WTC11 (cell line): ENCODE results near the gene SYT8. TPM values are rescaled to one million over a fixed set of nuclear protein-coding genes. Genes with fewer than 3 reads are reported as not detected.

Experiments used
- ATAC-seq: fragments of 200-7000 bp; cut with Tn5 transposase; 2 replicates; pipeline ENCODE4 v1.10.0; 2021; ENCODE audit warnings: mild to moderate bottlenecking, moderate library complexity
- CTCF ChIA-PET: fragments of 300-600 bp; sonication (Branson Sonifier 250); formaldehyde crosslinking; loops from one replicate; lab custom pipeline; 2021; ENCODE audit warnings: antibody characterized with exemption; lab: Charles Lee
- POLR2A ChIA-PET: fragments of 350-600 bp; sonication (Branson Sonifier 250); formaldehyde crosslinking; loops from one replicate; lab custom pipeline; 2021; ENCODE audit warnings: antibody characterized with exemption; lab: Charles Lee
- DNase-seq: peaks from one replicate; pipeline ENCODE4 v3.0.0; 2021; ENCODE audit warnings: low spot score
- H3K27ac Mint-ChIP-seq: 2 replicates; pipeline ENCODE4 v1.8.0; 2021; ENCODE audit warnings: mixed read lengths
- H3K27me3 Mint-ChIP-seq: 2 replicates; pipeline ENCODE4 v1.8.0; 2021; ENCODE audit warnings: low read depth, mild to moderate bottlenecking, moderate library complexity, mixed read lengths
- H3K36me3 Mint-ChIP-seq: 2 replicates; pipeline ENCODE4 v1.8.0; 2021; ENCODE audit warnings: mixed read lengths
- H3K4me1 Mint-ChIP-seq: 2 replicates; pipeline ENCODE4 v1.8.0; 2022; ENCODE audit warnings: mixed read lengths
- H3K4me3 Mint-ChIP-seq: 2 replicates; pipeline ENCODE4 v1.8.0; 2021; ENCODE audit warnings: mild to moderate bottlenecking, moderate library complexity, mixed read lengths
- H3K9me3 Mint-ChIP-seq: 2 replicates; pipeline ENCODE4 v1.8.0; 2021; ENCODE audit warnings: mixed read lengths
- CREM ChIP-seq: sonication (generic); formaldehyde crosslinking; IDR thresholded peaks from 2 replicates; pipeline ENCODE4 v1.8.1; 2022; ENCODE audit warnings: mild to moderate bottlenecking, missing genetic modification reagents, moderate library complexity
- GABPB1 ChIP-seq: sonication (generic); formaldehyde crosslinking; IDR thresholded peaks from 2 replicates; pipeline ENCODE4 v1.8.1; 2023; ENCODE audit warnings: mild to moderate bottlenecking, missing genetic modification reagents
- GTF2I ChIP-seq: fragments of 250-450 bp; sonication (Bioruptor Pico); conservative IDR thresholded peaks from 2 replicates; pipeline ENCODE4 v1.4.0; 2021; ENCODE audit warnings: mild to moderate bottlenecking
- HMGA2 ChIP-seq: fragments of 250-450 bp; sonication (Bioruptor Pico); IDR thresholded peaks from 2 replicates; pipeline ENCODE4 v1.4.0; 2021; ENCODE audit warnings: mild to moderate bottlenecking, moderate library complexity
- KAT7 ChIP-seq: sonication (generic); formaldehyde crosslinking; IDR thresholded peaks from 2 replicates; pipeline ENCODE4 v1.8.1; 2023; ENCODE audit warnings: missing genetic modification reagents, mild to moderate bottlenecking, borderline replicate concordance
- TCF7 ChIP-seq: sonication (generic); formaldehyde crosslinking; IDR thresholded peaks from 2 replicates; pipeline ENCODE4 v1.8.0; 2022; ENCODE audit warnings: mild to moderate bottlenecking, low read depth, missing genetic modification reagents, moderate library complexity
- ZNF317 ChIP-seq: sonication (generic); formaldehyde crosslinking; IDR thresholded peaks from 2 replicates; pipeline ENCODE4 v1.8.1; 2023; ENCODE audit warnings: low read depth, mild to moderate bottlenecking, moderate library complexity, missing genetic modification reagents, borderline replicate concordance
- ZNF671 ChIP-seq: fragments of 250-450 bp; sonication (Bioruptor Pico); IDR thresholded peaks from 2 replicates; pipeline ENCODE4 v1.8.0; 2021; ENCODE audit warnings: mild to moderate bottlenecking
- total RNA-seq: library from RNA; stranded (reverse); gene quantifications from 3 replicates; pipeline ENCODE4 v1.2.3, GENCODE V29; 2021
- TF ChIP-seq, protein P1 (sequence below): sonication (generic); formaldehyde crosslinking; IDR thresholded peaks from 2 replicates; pipeline ENCODE4 v1.8.1; 2023; ENCODE audit warnings: mild to moderate bottlenecking, missing genetic modification reagents, moderate library complexity
- TF ChIP-seq, protein P2 (sequence below): sonication (generic); formaldehyde crosslinking; conservative IDR thresholded peaks from 2 replicates; pipeline ENCODE4 v1.8.1; 2023; ENCODE audit warnings: mild to moderate bottlenecking, low read depth, missing genetic modification reagents, moderate library complexity
- TF ChIP-seq, protein P3 (sequence below): sonication (generic); formaldehyde crosslinking; IDR thresholded peaks from 2 replicates; pipeline ENCODE4 v1.8.0; 2022; ENCODE audit warnings: mild to moderate bottlenecking, missing genetic modification reagents
- TF ChIP-seq, protein P4 (sequence below): fragments of 250-450 bp; sonication (Bioruptor Pico); IDR thresholded peaks from 2 replicates; pipeline ENCODE4 v1.9.0; 2021; ENCODE audit warnings: mild to moderate bottlenecking, borderline replicate concordance
- TF ChIP-seq, protein P5 (sequence below): sonication (generic); formaldehyde crosslinking; IDR thresholded peaks from 2 replicates; pipeline ENCODE4 v1.8.1; 2023; ENCODE audit warnings: mild to moderate bottlenecking, missing genetic modification reagents, moderate library complexity
- TF ChIP-seq, protein P6 (sequence below): sonication (generic); formaldehyde crosslinking; IDR thresholded peaks from 2 replicates; pipeline ENCODE4 v1.8.1; 2023; ENCODE audit warnings: mild to moderate bottlenecking, moderate library complexity, missing genetic modification reagents
- TF ChIP-seq, protein P7 (sequence below): sonication (generic); formaldehyde crosslinking; IDR thresholded peaks from 2 replicates; pipeline ENCODE4 v1.8.0; 2023; ENCODE audit warnings: mild to moderate bottlenecking, missing genetic modification reagents
- TF ChIP-seq, protein P8 (sequence below): sonication (generic); formaldehyde crosslinking; IDR thresholded peaks from 2 replicates; pipeline ENCODE4 v1.8.1; 2023; ENCODE audit warnings: mild to moderate bottlenecking, missing genetic modification reagents

SYT8 gene
- total RNA-seq, 1 experiment from 2014 or later = 0.37 TPM

DNA sequence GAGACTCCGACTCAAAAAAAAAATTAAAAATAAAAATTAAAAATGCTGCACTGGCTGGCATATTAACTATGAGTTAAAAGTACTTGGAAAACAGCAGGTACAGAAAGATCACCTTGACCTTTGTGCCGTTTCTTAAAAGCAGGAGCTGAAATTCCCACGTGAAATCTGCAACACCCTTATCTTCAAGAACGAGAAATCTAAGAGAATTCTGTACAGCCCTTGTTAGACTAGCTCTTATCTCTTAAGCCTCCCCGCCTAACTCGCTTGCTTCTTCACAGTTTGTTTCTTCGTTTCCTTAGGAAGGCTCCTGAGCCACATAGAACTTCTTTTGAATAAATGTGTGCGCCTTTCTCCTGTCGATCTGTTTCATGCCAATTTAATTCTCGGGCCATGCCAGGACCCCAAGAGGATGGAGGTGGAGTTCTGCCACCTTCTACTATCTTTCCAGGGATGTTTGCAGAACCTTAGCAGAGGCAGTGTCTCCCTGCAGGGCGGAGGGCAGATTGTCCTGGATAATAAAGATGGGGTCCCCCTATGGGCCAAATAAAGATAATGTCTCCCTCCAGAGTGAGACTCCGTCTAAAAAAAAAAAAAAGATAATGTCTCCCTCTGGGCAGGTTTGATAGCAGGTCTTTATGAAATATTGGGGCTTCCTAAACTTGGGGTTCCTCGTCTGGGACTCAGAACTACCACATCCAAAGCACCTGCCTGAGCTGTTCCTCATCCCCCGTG lies 27.4 kb upstream of the SYT8 start:
- TF ChIP-seq, protein P1, sequence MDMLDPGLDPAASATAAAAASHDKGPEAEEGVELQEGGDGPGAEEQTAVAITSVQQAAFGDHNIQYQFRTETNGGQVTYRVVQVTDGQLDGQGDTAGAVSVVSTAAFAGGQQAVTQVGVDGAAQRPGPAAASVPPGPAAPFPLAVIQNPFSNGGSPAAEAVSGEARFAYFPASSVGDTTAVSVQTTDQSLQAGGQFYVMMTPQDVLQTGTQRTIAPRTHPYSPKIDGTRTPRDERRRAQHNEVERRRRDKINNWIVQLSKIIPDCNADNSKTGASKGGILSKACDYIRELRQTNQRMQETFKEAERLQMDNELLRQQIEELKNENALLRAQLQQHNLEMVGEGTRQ (CRISPR knock-in tag) = no peak
- TF ChIP-seq KAT7 (CRISPR knock-in tag) (no peak), ZNF671 (CRISPR knock-in tag) (no peak), HMGA2 (CRISPR knock-in tag) (no peak), GTF2I (no peak), TCF7 (no peak), GABPB1 (CRISPR knock-in tag) (no peak), CREM (CRISPR knock-in tag) (no peak), ZNF317 (CRISPR knock-in tag) (no peak)
- TF ChIP-seq, protein P2, sequence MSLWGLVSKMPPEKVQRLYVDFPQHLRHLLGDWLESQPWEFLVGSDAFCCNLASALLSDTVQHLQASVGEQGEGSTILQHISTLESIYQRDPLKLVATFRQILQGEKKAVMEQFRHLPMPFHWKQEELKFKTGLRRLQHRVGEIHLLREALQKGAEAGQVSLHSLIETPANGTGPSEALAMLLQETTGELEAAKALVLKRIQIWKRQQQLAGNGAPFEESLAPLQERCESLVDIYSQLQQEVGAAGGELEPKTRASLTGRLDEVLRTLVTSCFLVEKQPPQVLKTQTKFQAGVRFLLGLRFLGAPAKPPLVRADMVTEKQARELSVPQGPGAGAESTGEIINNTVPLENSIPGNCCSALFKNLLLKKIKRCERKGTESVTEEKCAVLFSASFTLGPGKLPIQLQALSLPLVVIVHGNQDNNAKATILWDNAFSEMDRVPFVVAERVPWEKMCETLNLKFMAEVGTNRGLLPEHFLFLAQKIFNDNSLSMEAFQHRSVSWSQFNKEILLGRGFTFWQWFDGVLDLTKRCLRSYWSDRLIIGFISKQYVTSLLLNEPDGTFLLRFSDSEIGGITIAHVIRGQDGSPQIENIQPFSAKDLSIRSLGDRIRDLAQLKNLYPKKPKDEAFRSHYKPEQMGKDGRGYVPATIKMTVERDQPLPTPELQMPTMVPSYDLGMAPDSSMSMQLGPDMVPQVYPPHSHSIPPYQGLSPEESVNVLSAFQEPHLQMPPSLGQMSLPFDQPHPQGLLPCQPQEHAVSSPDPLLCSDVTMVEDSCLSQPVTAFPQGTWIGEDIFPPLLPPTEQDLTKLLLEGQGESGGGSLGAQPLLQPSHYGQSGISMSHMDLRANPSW (CRISPR knock-in tag) = no peak
- TF ChIP-seq, protein P3, sequence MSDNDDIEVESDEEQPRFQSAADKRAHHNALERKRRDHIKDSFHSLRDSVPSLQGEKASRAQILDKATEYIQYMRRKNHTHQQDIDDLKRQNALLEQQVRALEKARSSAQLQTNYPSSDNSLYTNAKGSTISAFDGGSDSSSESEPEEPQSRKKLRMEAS (CRISPR knock-in tag) = no peak
- TF ChIP-seq, protein P4, sequence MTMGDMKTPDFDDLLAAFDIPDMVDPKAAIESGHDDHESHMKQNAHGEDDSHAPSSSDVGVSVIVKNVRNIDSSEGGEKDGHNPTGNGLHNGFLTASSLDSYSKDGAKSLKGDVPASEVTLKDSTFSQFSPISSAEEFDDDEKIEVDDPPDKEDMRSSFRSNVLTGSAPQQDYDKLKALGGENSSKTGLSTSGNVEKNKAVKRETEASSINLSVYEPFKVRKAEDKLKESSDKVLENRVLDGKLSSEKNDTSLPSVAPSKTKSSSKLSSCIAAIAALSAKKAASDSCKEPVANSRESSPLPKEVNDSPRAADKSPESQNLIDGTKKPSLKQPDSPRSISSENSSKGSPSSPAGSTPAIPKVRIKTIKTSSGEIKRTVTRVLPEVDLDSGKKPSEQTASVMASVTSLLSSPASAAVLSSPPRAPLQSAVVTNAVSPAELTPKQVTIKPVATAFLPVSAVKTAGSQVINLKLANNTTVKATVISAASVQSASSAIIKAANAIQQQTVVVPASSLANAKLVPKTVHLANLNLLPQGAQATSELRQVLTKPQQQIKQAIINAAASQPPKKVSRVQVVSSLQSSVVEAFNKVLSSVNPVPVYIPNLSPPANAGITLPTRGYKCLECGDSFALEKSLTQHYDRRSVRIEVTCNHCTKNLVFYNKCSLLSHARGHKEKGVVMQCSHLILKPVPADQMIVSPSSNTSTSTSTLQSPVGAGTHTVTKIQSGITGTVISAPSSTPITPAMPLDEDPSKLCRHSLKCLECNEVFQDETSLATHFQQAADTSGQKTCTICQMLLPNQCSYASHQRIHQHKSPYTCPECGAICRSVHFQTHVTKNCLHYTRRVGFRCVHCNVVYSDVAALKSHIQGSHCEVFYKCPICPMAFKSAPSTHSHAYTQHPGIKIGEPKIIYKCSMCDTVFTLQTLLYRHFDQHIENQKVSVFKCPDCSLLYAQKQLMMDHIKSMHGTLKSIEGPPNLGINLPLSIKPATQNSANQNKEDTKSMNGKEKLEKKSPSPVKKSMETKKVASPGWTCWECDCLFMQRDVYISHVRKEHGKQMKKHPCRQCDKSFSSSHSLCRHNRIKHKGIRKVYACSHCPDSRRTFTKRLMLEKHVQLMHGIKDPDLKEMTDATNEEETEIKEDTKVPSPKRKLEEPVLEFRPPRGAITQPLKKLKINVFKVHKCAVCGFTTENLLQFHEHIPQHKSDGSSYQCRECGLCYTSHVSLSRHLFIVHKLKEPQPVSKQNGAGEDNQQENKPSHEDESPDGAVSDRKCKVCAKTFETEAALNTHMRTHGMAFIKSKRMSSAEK (CRISPR knock-in tag) = no peak
- TF ChIP-seq, protein P5, sequence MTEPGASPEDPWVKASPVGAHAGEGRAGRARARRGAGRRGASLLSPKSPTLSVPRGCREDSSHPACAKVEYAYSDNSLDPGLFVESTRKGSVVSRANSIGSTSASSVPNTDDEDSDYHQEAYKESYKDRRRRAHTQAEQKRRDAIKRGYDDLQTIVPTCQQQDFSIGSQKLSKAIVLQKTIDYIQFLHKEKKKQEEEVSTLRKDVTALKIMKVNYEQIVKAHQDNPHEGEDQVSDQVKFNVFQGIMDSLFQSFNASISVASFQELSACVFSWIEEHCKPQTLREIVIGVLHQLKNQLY (CRISPR knock-in tag) = no peak
- TF ChIP-seq, protein P6, sequence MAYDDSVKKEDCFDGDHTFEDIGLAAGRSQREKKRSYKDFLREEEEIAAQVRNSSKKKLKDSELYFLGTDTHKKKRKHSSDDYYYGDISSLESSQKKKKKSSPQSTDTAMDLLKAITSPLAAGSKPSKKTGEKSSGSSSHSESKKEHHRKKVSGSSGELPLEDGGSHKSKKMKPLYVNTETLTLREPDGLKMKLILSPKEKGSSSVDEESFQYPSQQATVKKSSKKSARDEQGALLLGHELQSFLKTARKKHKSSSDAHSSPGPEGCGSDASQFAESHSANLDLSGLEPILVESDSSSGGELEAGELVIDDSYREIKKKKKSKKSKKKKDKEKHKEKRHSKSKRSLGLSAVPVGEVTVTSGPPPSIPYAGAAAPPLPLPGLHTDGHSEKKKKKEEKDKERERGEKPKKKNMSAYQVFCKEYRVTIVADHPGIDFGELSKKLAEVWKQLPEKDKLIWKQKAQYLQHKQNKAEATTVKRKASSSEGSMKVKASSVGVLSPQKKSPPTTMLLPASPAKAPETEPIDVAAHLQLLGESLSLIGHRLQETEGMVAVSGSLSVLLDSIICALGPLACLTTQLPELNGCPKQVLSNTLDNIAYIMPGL (CRISPR knock-in tag) = no peak
- TF ChIP-seq, protein P7, sequence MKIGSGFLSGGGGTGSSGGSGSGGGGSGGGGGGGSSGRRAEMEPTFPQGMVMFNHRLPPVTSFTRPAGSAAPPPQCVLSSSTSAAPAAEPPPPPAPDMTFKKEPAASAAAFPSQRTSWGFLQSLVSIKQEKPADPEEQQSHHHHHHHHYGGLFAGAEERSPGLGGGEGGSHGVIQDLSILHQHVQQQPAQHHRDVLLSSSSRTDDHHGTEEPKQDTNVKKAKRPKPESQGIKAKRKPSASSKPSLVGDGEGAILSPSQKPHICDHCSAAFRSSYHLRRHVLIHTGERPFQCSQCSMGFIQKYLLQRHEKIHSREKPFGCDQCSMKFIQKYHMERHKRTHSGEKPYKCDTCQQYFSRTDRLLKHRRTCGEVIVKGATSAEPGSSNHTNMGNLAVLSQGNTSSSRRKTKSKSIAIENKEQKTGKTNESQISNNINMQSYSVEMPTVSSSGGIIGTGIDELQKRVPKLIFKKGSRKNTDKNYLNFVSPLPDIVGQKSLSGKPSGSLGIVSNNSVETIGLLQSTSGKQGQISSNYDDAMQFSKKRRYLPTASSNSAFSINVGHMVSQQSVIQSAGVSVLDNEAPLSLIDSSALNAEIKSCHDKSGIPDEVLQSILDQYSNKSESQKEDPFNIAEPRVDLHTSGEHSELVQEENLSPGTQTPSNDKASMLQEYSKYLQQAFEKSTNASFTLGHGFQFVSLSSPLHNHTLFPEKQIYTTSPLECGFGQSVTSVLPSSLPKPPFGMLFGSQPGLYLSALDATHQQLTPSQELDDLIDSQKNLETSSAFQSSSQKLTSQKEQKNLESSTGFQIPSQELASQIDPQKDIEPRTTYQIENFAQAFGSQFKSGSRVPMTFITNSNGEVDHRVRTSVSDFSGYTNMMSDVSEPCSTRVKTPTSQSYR (CRISPR knock-in tag) = no peak
- TF ChIP-seq, protein P8, sequence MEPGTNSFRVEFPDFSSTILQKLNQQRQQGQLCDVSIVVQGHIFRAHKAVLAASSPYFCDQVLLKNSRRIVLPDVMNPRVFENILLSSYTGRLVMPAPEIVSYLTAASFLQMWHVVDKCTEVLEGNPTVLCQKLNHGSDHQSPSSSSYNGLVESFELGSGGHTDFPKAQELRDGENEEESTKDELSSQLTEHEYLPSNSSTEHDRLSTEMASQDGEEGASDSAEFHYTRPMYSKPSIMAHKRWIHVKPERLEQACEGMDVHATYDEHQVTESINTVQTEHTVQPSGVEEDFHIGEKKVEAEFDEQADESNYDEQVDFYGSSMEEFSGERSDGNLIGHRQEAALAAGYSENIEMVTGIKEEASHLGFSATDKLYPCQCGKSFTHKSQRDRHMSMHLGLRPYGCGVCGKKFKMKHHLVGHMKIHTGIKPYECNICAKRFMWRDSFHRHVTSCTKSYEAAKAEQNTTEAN (CRISPR knock-in tag) = no peak
- H3K27ac Mint-ChIP-seq = no peak overlapping the region
- no peaks in the 10 kb centered on the region; the same call in 1 of the 2 replicates for H3K36me3 Mint-ChIP-seq
- no peak overlapping the region for H3K4me3 Mint-ChIP-seq
- peaks cover 14% of the 10 kb centered on the region for H3K9me3 Mint-ChIP-seq
- DNase-seq (no peak), ATAC-seq (peak; percentile 80)
- CTCF ChIA-PET = interaction anchor here (0.7 to 8.3 kb wide), 12 partner anchors 11 to 261 kb away, joined by 3 to 49 read pairs (median 4); no protein-coding TSS in a partner anchor
- POLR2A ChIA-PET = interaction anchor here (0.7 kb wide), 1 partner anchor 10 kb away, joined by 4 read pairs; no protein-coding TSS in a partner anchor
- peaks cover 8% of the 10 kb centered on the region for H3K4me1 Mint-ChIP-seq
- peaks cover 24% of the 10 kb centered on the region for H3K27me3 Mint-ChIP-seq
